Neuron (in vitro differentiated cells): ENCODE data around the gene CDH13.

Experiments
- H2AFZ ChIP-seq: one replicate; pipeline ENCODE4 v1.6.1; 2013; ENCODE audit warnings: low read depth, mild to moderate bottlenecking, inconsistent platforms, low read length, moderate library complexity
- H3K27me3 ChIP-seq: one replicate; pipeline ENCODE4 v1.6.1; 2013; ENCODE audit warnings: low read length; ENCODE audit not compliant: insufficient read depth
- H3K36me3 ChIP-seq: one replicate; pipeline ENCODE4 v1.6.1; 2013; ENCODE audit warnings: low read length; ENCODE audit not compliant: insufficient read depth
- H3K4me1 ChIP-seq: one replicate; pipeline ENCODE4 v1.6.1; 2013; ENCODE audit warnings: low read length; ENCODE audit not compliant: insufficient read depth
- H3K4me3 ChIP-seq: 2 replicates; pipeline ENCODE4 v1.5.1; 2013; ENCODE audit warnings: mild to moderate bottlenecking, low read length, moderate library complexity
- H3K9me3 ChIP-seq: one replicate; pipeline ENCODE4 v1.6.1; 2013; ENCODE audit warnings: low read length

The CDH13 gene

GRCh38 chr16:83215406-83216001 lies 588.7 kb downstream of the CDH13 start:
- Histone ChIP-seq H2AFZ (no peak overlapping the region), H3K36me3 (no peaks in the 10 kb centered on the region), H3K4me3 (no peak overlapping the region), H3K27me3 (no peaks in the 10 kb centered on the region), H3K4me1 (no peaks in the 10 kb centered on the region), H3K9me3 (peaks cover 5% of the 10 kb centered on the region)

GRCh38 chr16:83219285-83219684 lies 592.5 kb downstream of the CDH13 start:
- no peaks in the 10 kb centered on the region for H3K27me3 ChIP-seq
- peaks cover 5% of the 10 kb centered on the region for H3K9me3 ChIP-seq
- no peaks in the 10 kb centered on the region for H3K4me1 ChIP-seq
- no peak overlapping the region for H3K4me3 ChIP-seq
- H2AFZ ChIP-seq: no peak overlapping the region
- H3K36me3 ChIP-seq: no peaks in the 10 kb centered on the region

- Histone ChIP-seq H3K4me3 (no peak overlapping the region), H3K27me3 (peaks cover 2% of the 10 kb centered on the region)
Measured at GRCh38 chr16:83220066-83220465, 593.3 kb downstream of the CDH13 start.

DNA sequence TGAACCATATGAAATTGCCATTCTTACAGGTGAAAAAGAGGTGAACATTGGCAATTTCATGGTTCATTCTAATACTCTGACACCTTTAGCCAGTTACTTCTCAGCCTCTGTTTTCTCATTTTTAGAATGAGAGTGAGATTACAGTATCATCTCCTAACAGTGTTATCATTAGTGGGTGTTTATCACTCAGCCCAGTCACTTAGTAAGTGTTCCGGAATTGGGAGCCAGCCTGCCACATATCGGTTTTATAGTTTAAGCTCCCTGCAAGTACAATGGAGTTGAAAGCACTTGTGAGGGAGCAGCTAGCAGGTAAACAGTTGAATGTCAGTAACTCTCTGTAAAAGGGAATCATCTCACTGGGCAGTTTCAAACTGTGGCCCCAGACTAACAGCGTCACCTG lies 597.9 kb downstream of the CDH13 start:
- H2AFZ ChIP-seq: no peak overlapping the region
- H3K36me3 ChIP-seq: no peaks in the 10 kb centered on the region
- no peak overlapping the region for H3K4me3 ChIP-seq
- no peaks in the 10 kb centered on the region for H3K9me3 ChIP-seq
- no peaks in the 10 kb centered on the region for H3K4me1 ChIP-seq
- peaks cover 6% of the 10 kb centered on the region for H3K27me3 ChIP-seq

More at GRCh38 chr16:83220066-83220465, 593.3 kb downstream of the CDH13 start:
- H3K4me1 ChIP-seq: no peaks in the 10 kb centered on the region
- H3K36me3 ChIP-seq: no peaks in the 10 kb centered on the region
- H2AFZ ChIP-seq: no peak overlapping the region
- H3K9me3 ChIP-seq: peaks cover 4% of the 10 kb centered on the region

DNA sequence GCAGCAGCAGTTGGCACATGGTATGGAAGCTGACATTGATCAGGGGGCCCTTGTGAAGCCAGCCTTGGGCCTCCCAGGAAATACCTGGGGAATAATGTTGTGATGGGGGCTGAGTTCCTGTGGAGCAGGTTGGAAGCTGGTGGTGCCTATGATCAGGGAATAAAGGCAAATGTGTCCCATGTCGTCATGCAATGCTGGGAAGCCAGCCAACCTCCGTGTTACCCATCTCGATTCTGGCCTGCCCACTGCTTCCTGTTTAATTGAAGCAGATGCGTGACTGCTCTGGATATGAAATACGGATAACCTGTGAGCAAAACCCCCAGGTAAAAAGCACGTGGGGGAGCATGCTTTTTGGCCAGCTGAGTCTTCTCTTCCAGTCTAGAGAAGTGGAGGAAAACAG lies 600.6 kb downstream of the CDH13 start:
- H3K27me3 ChIP-seq: peaks cover 6% of the 10 kb centered on the region
- no peaks in the 10 kb centered on the region for H3K4me1 ChIP-seq
- no peak overlapping the region for H3K4me3 ChIP-seq
- H3K9me3 ChIP-seq: no peaks in the 10 kb centered on the region
- H2AFZ ChIP-seq: no peak overlapping the region
- no peaks in the 10 kb centered on the region for H3K36me3 ChIP-seq

GRCh38 chr16:83231729-83232128 lies 605.0 kb downstream of the CDH13 start:
- Histone ChIP-seq H2AFZ (no peak overlapping the region), H3K36me3 (no peaks in the 10 kb centered on the region), H3K4me1 (no peaks in the 10 kb centered on the region), H3K9me3 (no peaks in the 10 kb centered on the region), H3K4me3 (no peak overlapping the region), H3K27me3 (peaks cover 3% of the 10 kb centered on the region)

GRCh38 chr16:83233153-83233552 lies 606.4 kb downstream of the CDH13 start:
- H3K9me3 ChIP-seq: no peaks in the 10 kb centered on the region
- H2AFZ ChIP-seq: no peak overlapping the region
- H3K4me1 ChIP-seq: no peaks in the 10 kb centered on the region
- H3K27me3 ChIP-seq: peaks cover 3% of the 10 kb centered on the region
- no peaks in the 10 kb centered on the region for H3K36me3 ChIP-seq
- no peak overlapping the region for H3K4me3 ChIP-seq

GRCh38 chr16:83238949-83239691 lies 612.4 kb downstream of the CDH13 start:
- no peaks in the 10 kb centered on the region for H3K27me3 ChIP-seq
- H3K36me3 ChIP-seq: no peaks in the 10 kb centered on the region
- no peaks in the 10 kb centered on the region for H3K9me3 ChIP-seq

DNA sequence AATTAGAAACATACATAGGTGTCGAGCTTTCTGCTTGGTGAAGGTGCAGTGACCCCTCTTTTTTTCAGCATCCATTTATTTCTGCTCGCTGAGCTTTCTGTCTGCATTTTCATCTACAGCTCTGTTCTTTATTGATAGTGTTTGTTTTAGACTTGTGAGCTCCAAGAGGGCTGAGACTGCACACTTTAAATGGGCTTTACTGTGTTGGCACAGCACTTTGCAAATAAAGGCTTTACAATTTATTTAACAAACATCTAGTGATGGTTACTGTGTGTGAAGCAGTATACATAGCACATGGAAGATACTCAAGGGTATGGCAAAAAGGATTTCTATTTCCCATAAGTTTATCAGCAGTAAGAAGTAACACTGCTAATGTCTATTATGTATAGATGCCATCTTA lies 617.3 kb downstream of the CDH13 start:
- H3K27me3 ChIP-seq: no peaks in the 10 kb centered on the region
- no peaks in the 10 kb centered on the region for H3K9me3 ChIP-seq
- no peak overlapping the region for H2AFZ ChIP-seq
- no peak overlapping the region for H3K4me3 ChIP-seq
- no peaks in the 10 kb centered on the region for H3K36me3 ChIP-seq
- no peaks in the 10 kb centered on the region for H3K4me1 ChIP-seq

More at GRCh38 chr16:83238949-83239691, 612.4 kb downstream of the CDH13 start:
- H2AFZ ChIP-seq: no peak overlapping the region
- H3K4me3 ChIP-seq: no peak overlapping the region
- no peaks in the 10 kb centered on the region for H3K4me1 ChIP-seq

DNA sequence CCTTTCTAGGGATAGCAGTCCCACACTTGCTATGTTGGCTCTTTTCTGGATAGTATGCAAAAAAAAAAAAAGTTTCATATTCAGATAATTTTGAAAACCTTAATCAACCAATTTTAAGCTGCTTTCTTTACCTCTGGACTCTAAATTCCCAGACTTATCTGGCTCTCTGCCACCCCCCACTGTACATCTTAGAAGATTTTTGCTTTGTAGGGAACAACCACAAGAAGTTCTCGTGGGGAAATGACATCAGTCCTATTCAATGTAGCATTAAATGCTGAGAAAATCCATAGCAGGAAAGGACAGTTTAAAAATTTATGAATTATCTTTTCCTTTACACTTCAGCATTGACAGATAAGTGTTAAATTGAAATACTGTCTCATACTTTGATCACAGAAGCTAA lies 618.3 kb downstream of the CDH13 start:
- H3K27me3 ChIP-seq: no peaks in the 10 kb centered on the region
- H2AFZ ChIP-seq: no peak overlapping the region
- no peaks in the 10 kb centered on the region for H3K36me3 ChIP-seq
- H3K9me3 ChIP-seq: no peaks in the 10 kb centered on the region
- H3K4me1 ChIP-seq: no peaks in the 10 kb centered on the region
- no peak overlapping the region for H3K4me3 ChIP-seq

- Histone ChIP-seq H3K9me3 (no peaks in the 10 kb centered on the region), H2AFZ (no peak overlapping the region), H3K4me1 (no peaks in the 10 kb centered on the region), H3K4me3 (no peak overlapping the region), H3K27me3 (no peaks in the 10 kb centered on the region), H3K36me3 (no peaks in the 10 kb centered on the region)
Measured at GRCh38 chr16:83247767-83248372, 621.1 kb downstream of the CDH13 start.

GRCh38 chr16:83248735-83249463 lies 622.1 kb downstream of the CDH13 start:
- H3K9me3 ChIP-seq: no peaks in the 10 kb centered on the region
- H3K27me3 ChIP-seq: no peaks in the 10 kb centered on the region
- H2AFZ ChIP-seq: no peak overlapping the region
- H3K4me3 ChIP-seq: no peak overlapping the region
- no peaks in the 10 kb centered on the region for H3K36me3 ChIP-seq
- no peaks in the 10 kb centered on the region for H3K4me1 ChIP-seq

DNA sequence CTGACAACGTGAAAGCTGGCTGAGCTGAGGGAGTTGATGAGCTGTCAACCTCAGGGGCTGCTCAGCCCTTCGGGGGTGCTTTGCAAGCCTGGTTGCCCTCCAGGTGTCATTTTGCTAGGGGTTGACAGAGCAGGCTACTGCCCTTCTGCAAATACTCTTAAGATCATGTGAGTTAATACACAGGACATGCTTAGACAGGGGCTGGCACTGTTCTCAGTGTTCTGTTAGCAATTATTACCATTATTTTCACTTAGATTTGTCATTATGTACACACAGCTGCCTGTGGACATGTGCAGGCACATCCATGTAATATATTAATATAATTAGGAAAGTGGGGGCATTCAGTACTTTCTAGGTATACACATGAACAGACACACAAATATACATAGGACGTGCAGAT lies 626.8 kb downstream of the CDH13 start:
- Histone ChIP-seq H3K4me1 (no peaks in the 10 kb centered on the region), H3K27me3 (no peaks in the 10 kb centered on the region), H3K4me3 (no peak overlapping the region), H2AFZ (no peak overlapping the region), H3K9me3 (no peaks in the 10 kb centered on the region), H3K36me3 (no peaks in the 10 kb centered on the region)
